Right lobe of liver (tissue), 4 donors: ENCODE results near the gene TTC12.

Experiments
- POLR2A ChIP-seq: fragments of 450-650 bp; IDR thresholded peaks from one replicate; pipeline ENCODE4 v1.6.1; 2017; ENCODE audit warnings: antibody characterized with exemption, mild to moderate bottlenecking
- TF ChIP-seq, protein P1 (sequence below), 4 donors: fragments of 200-600 bp in 3 of 4; fragments of 450-650 bp in 1 of 4; IDR thresholded peaks; one replicate each; pipeline versions ENCODE4 v1.5.1 to v1.8.0; 2016 to 2022; ENCODE audit warnings: antibody characterized with exemption in 4 of 4, mild to moderate bottlenecking in 2 of 4
- donor health status: DM: no; HTN: no; CAD: no.
- donor health status: DM: no; HTN: no; CAD: no.
- donor health status: DM: no; HTN: yes; CAD: no.

- TF ChIP-seq POLR2A: no peak
- TF ChIP-seq, protein P1, sequence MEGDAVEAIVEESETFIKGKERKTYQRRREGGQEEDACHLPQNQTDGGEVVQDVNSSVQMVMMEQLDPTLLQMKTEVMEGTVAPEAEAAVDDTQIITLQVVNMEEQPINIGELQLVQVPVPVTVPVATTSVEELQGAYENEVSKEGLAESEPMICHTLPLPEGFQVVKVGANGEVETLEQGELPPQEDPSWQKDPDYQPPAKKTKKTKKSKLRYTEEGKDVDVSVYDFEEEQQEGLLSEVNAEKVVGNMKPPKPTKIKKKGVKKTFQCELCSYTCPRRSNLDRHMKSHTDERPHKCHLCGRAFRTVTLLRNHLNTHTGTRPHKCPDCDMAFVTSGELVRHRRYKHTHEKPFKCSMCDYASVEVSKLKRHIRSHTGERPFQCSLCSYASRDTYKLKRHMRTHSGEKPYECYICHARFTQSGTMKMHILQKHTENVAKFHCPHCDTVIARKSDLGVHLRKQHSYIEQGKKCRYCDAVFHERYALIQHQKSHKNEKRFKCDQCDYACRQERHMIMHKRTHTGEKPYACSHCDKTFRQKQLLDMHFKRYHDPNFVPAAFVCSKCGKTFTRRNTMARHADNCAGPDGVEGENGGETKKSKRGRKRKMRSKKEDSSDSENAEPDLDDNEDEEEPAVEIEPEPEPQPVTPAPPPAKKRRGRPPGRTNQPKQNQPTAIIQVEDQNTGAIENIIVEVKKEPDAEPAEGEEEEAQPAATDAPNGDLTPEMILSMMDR (IDR thresholded peaks at IDR 0.05): no peak
Observed at GRCh38 chr11:113349528-113349927, 35.1 kb downstream of the TTC12 start.
